ENCODE results near the gene C9orf85. TPM values are rescaled to one million over a fixed set of nuclear protein-coding genes. Genes with fewer than 3 reads are reported as not detected.

C9orf85 gene
- total RNA-seq, result 10 to 100 TPM; 11.1 to 12.0 TPM

- Mint-ChIP-seq H3K4me3 (peak within 1 kb of the TSS; percentile 100), H3K9me3 (ENCODE audit: insufficient read depth) (no peaks in the 10 kb centered on the region), H3K36me3 (ENCODE audit: low read depth) (peaks cover 27% of the 10 kb centered on the region), H3K27me3 (ENCODE audit: low read depth) (no peaks in the 10 kb centered on the region), H3K4me1 (ENCODE audit: low read depth) (peaks cover 57% of the 10 kb centered on the region), H3K27ac (peak within 1 kb of the TSS; percentile 100)
- POLR2A ChIA-PET, result interaction anchor here (0.7 to 3.8 kb wide), 21 partner anchors 9 to 151 kb away, joined by 3 to 67 read pairs (median 4); no protein-coding TSS in a partner anchor
- DNase-seq (peak; percentile 99), ATAC-seq (peak; percentile 94)
- CTCF ChIA-PET, result interaction anchor here (0.9 to 2.3 kb wide), 19 partner anchors 10 to 145 kb away, joined by 3 to 14 read pairs (median 4); no protein-coding TSS in a partner anchor
Measured at GRCh38 chr9:71911061-71911907, at the start of gene C9orf85, which contains the start of gene ABHD17B. Gene C9orf85, plus strand, starts transcription at chr9:71911639. Its CDS starts 96 bp downstream, at chr9:71911735. Gene ABHD17B, minus strand, starts transcription at chr9:71911193. Its CDS starts 36,113 bp downstream, at chr9:71875080.

- CTCF ChIA-PET, result interaction anchor here (0.9 to 1.6 kb wide), 3 partner anchors 9 to 48 kb away, joined by 3 to 4 read pairs (median 4); partner anchors contain the start of genes ABHD17B and C9orf85
- Mint-ChIP-seq H3K36me3 (ENCODE audit: low read depth) (peaks cover 70% of the 10 kb centered on the region), H3K4me3 (no peak overlapping the region), H3K27me3 (ENCODE audit: low read depth) (no peaks in the 10 kb centered on the region), H3K9me3 (ENCODE audit: insufficient read depth) (peaks cover 27% of the 10 kb centered on the region), H3K4me1 (ENCODE audit: low read depth) (peaks cover 8% of the 10 kb centered on the region), H3K27ac (no peak overlapping the region)
- no peak for ATAC-seq
- DNase-seq, result no peak
- POLR2A ChIA-PET, result interaction anchor here (1.2 kb wide), 1 partner anchor 48 kb away, joined by 3 read pairs; the partner anchor contains the start of genes ABHD17B and C9orf85
Measured at GRCh38 chr9:71863631-71864030, 47.8 kb upstream of the C9orf85 start.

GRCh38 chr9:71875345-71875744 lies 36.1 kb upstream of the C9orf85 start:
- H3K27me3 Mint-ChIP-seq (ENCODE audit: low read depth), result no peaks in the 10 kb centered on the region
- no peak for DNase-seq
- H3K27ac Mint-ChIP-seq, result no peak overlapping the region
- H3K36me3 Mint-ChIP-seq (ENCODE audit: low read depth), result peaks cover 60% of the 10 kb centered on the region
- peaks cover 35% of the 10 kb centered on the region for H3K9me3 Mint-ChIP-seq (ENCODE audit: insufficient read depth)
- no peak for ATAC-seq
- H3K4me1 Mint-ChIP-seq (ENCODE audit: low read depth), result peaks cover 7% of the 10 kb centered on the region
- H3K4me3 Mint-ChIP-seq, result no peak overlapping the region
- ChIA-PET POLR2A (no interaction called here), CTCF (interaction anchor here (1.3 to 1.8 kb wide), 3 partner anchors 12 to 57 kb away, joined by 3 to 5 read pairs (median 4); no protein-coding TSS in a partner anchor)

- ChIA-PET POLR2A (no interaction called here), CTCF (interaction anchor here (0.5 to 1.8 kb wide), 3 partner anchors 14 to 57 kb away, joined by 3 to 5 read pairs (median 3); no protein-coding TSS in a partner anchor)
- H3K4me1 Mint-ChIP-seq (ENCODE audit: low read depth), result peaks cover 7% of the 10 kb centered on the region
- H3K36me3 Mint-ChIP-seq (ENCODE audit: low read depth), result peaks cover 57% of the 10 kb centered on the region
- no peak overlapping the region for H3K4me3 Mint-ChIP-seq
- no peak for DNase-seq
- H3K27ac Mint-ChIP-seq, result no peak overlapping the region
- no peaks in the 10 kb centered on the region for H3K27me3 Mint-ChIP-seq (ENCODE audit: low read depth)
- no peak for ATAC-seq
- peaks cover 35% of the 10 kb centered on the region for H3K9me3 Mint-ChIP-seq (ENCODE audit: insufficient read depth)
Measured at GRCh38 chr9:71876106-71876505, 35.3 kb upstream of the C9orf85 start.

GRCh38 chr9:71876829-71877228 lies 34.6 kb upstream of the C9orf85 start:
- Mint-ChIP-seq H3K9me3 (ENCODE audit: insufficient read depth) (peaks cover 35% of the 10 kb centered on the region), H3K4me1 (ENCODE audit: low read depth) (peaks cover 7% of the 10 kb centered on the region), H3K27ac (no peak overlapping the region), H3K4me3 (no peak overlapping the region), H3K27me3 (ENCODE audit: low read depth) (no peaks in the 10 kb centered on the region), H3K36me3 (ENCODE audit: low read depth) (peaks cover 56% of the 10 kb centered on the region)
- ATAC-seq, result no peak
- DNase-seq, result no peak
- CTCF ChIA-PET, result no interaction called here
- POLR2A ChIA-PET, result interaction anchor here (1.0 kb wide), 1 partner anchor 9 kb away, joined by 3 read pairs; no protein-coding TSS in a partner anchor

- Mint-ChIP-seq H3K4me1 (ENCODE audit: low read depth) (peaks cover 8% of the 10 kb centered on the region), H3K27ac (no peak overlapping the region), H3K36me3 (ENCODE audit: low read depth) (peaks cover 65% of the 10 kb centered on the region), H3K27me3 (ENCODE audit: low read depth) (no peaks in the 10 kb centered on the region), H3K4me3 (no peak overlapping the region), H3K9me3 (ENCODE audit: insufficient read depth) (peaks cover 39% of the 10 kb centered on the region)
- DNase-seq (no peak), ATAC-seq (no peak)
- ChIA-PET POLR2A (no interaction called here), CTCF (interaction anchor here (0.7 to 1.5 kb wide), 3 partner anchors 9 to 16 kb away, joined by 3 read pairs; no protein-coding TSS in a partner anchor)
Measured at GRCh38 chr9:71878327-71879274, 32.8 kb upstream of the C9orf85 start.

- Mint-ChIP-seq H3K4me1 (ENCODE audit: low read depth) (peaks cover 10% of the 10 kb centered on the region), H3K36me3 (ENCODE audit: low read depth) (peaks cover 69% of the 10 kb centered on the region), H3K4me3 (no peak overlapping the region), H3K27me3 (ENCODE audit: low read depth) (no peaks in the 10 kb centered on the region), H3K27ac (no peak overlapping the region), H3K9me3 (ENCODE audit: insufficient read depth) (peaks cover 50% of the 10 kb centered on the region)
- CTCF ChIA-PET, result interaction anchor here (1.5 kb wide), 1 partner anchor 18 kb away, joined by 3 read pairs; no protein-coding TSS in a partner anchor
- ATAC-seq, result no peak
- DNase-seq, result no peak
- POLR2A ChIA-PET, result no interaction called here
Measured at GRCh38 chr9:71879644-71880174, 31.7 kb upstream of the C9orf85 start.

- CTCF ChIA-PET, result interaction anchor here (0.7 to 1.2 kb wide), 2 partner anchors 13 to 77 kb away, joined by 3 read pairs; no protein-coding TSS in a partner anchor
Measured at GRCh38 chr9:71884005-71884404, 27.4 kb upstream of the C9orf85 start.

GRCh38 chr9:71885467-71885866 lies 26.0 kb upstream of the C9orf85 start:
- POLR2A ChIA-PET, result interaction anchor here (0.6 to 3.6 kb wide), 3 partner anchors 8 to 26 kb away, joined by 3 to 17 read pairs (median 6); partner anchors contain the start of genes ABHD17B and C9orf85
- Mint-ChIP-seq H3K27ac (no peak overlapping the region), H3K36me3 (ENCODE audit: low read depth) (peaks cover 59% of the 10 kb centered on the region), H3K4me3 (no peak overlapping the region), H3K9me3 (ENCODE audit: insufficient read depth) (peaks cover 15% of the 10 kb centered on the region), H3K27me3 (ENCODE audit: low read depth) (no peaks in the 10 kb centered on the region), H3K4me1 (ENCODE audit: low read depth) (peaks cover 32% of the 10 kb centered on the region)
- ATAC-seq (no peak), DNase-seq (no peak)
- CTCF ChIA-PET, result interaction anchor here (0.9 to 3.6 kb wide), 3 partner anchors 12 to 103 kb away, joined by 3 to 31 read pairs (median 3); partner anchors contain the start of genes ABHD17B and C9orf85

More at GRCh38 chr9:71884005-71884404, 27.4 kb upstream of the C9orf85 start:
- DNase-seq, result no peak
- H3K36me3 Mint-ChIP-seq (ENCODE audit: low read depth), result peaks cover 62% of the 10 kb centered on the region
- POLR2A ChIA-PET, result interaction anchor here (0.6 kb wide), 1 partner anchor 70 kb away, joined by 3 read pairs; no protein-coding TSS in a partner anchor
- peaks cover 32% of the 10 kb centered on the region for H3K4me1 Mint-ChIP-seq (ENCODE audit: low read depth)
- H3K9me3 Mint-ChIP-seq (ENCODE audit: insufficient read depth), result peaks cover 26% of the 10 kb centered on the region
- no peak overlapping the region for H3K4me3 Mint-ChIP-seq
- no peak overlapping the region for H3K27ac Mint-ChIP-seq
- no peaks in the 10 kb centered on the region for H3K27me3 Mint-ChIP-seq (ENCODE audit: low read depth)
- ATAC-seq, result no peak

GRCh38 chr9:71886015-71886414 lies 25.4 kb upstream of the C9orf85 start:
- Mint-ChIP-seq H3K36me3 (ENCODE audit: low read depth) (peaks cover 56% of the 10 kb centered on the region), H3K27me3 (ENCODE audit: low read depth) (no peaks in the 10 kb centered on the region), H3K9me3 (ENCODE audit: insufficient read depth) (peaks cover 15% of the 10 kb centered on the region), H3K27ac (no peak overlapping the region), H3K4me1 (ENCODE audit: low read depth) (peaks cover 33% of the 10 kb centered on the region), H3K4me3 (no peak overlapping the region)
- ChIA-PET CTCF (interaction anchor here (0.9 to 3.6 kb wide), 3 partner anchors 12 to 103 kb away, joined by 3 to 31 read pairs (median 3); partner anchors contain the start of genes ABHD17B and C9orf85), POLR2A (interaction anchor here (0.6 to 3.6 kb wide), 3 partner anchors 9 to 25 kb away, joined by 3 to 17 read pairs (median 6); partner anchors contain the start of genes ABHD17B and C9orf85)
- DNase-seq (no peak), ATAC-seq (peak; percentile 36)

Data from activated CD8-positive, alpha-beta T cell treated with anti-CD3 and anti-CD28 coated beads, Interleukin-2, amount 10 ng/mL, durations not matched to agents 7 days and 5 days (primary cell).